ENCODE data around the gene MACF1. TPM values are rescaled to one million over a fixed set of nuclear protein-coding genes. Genes with fewer than 3 reads are reported as not detected.
A peak's percentile ranks its signal among the peaks of the same experiment; 100 is the strongest.

Gene MACF1
- total and polyA plus RNA-seq, 2 of the 13 experiments (the other 11 are each of a cell fraction or from before 2014, with no cell fraction given), result 36.7 to 65.4 TPM

DNA sequence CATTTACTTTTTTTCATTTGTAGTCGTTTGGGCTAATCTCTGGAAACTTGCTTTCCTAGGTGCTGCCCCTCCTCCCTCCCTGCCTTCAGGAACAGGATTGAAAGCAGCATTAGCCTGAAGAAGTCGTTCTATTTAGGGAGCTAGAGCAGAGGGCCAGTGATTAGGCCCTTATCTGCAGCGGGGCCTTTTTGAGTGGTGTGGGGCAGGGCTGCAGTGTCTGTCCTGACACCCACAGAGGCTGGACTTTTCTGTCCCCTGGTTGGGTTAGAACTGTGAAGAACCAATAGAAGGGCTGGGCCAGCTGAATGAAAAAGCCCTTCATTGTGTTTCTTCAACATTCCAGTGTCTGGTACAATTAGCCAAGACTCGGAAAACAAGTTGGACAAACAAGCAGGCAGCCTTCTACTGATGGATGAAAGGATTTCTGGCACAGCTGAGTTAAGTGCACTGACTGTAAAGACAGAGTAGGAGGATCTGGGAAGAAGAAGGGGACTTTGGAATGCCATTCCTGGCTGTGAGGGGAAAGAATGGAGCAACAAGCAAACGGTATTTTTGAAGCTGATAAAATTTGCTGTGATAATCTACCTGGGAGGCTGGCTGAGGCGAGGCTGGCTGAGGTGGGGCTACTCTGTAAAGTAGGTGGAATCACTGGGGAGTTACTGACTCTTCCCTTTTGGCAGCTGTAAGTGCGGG, 9.7 kb downstream of the MACF1 start (continued):
- 0 out of 2 replicates have a peak, but pooled peaks have one; percentile 21 for TF ChIP-seq ZNF441 (CRISPR knock-in tag; IDR thresholded peaks at IDR 0.05; ENCODE audit: borderline replicate concordance)
- peak; percentile 85 for TF ChIP-seq SOX5 (CRISPR knock-in tag; IDR thresholded peaks at IDR 0.05; ENCODE audit: borderline replicate concordance)
- TF ChIP-seq TBX3 (IDR thresholded peaks at IDR 0.05; ENCODE audit: borderline replicate concordance), result peak; percentile 61; the same call in 1 of the 2 replicates
- peak in 1 of 2 experiments; percentile 49; a peak in 1 of 4 replicates for TF ChIP-seq POLR2A (IDR thresholded peaks at IDR 0.05; ENCODE audit: insufficient read depth in 1 of 2, low read depth in 2 of 2, low read length in 2 of 2)
- TF ChIP-seq PAXIP1 (CRISPR knock-in tag; conservative IDR thresholded peaks at IDR 0.05), result peak; percentile 68
- TF ChIP-seq FOXA1 (IDR thresholded peaks at IDR 0.05), result peak; percentile 34; the same call in 1 of the 2 replicates
- TF ChIP-seq FOXA1 (CRISPR knock-in tag; IDR thresholded peaks at IDR 0.05), result peak; percentile 82
- no peak for TF ChIP-seq CREB1 (IDR thresholded peaks at IDR 0.05)
- peak; percentile 57; the same call in 1 of the 2 replicates for TF ChIP-seq CREB1 (CRISPR knock-in tag; IDR thresholded peaks at IDR 0.05)
- peak; percentile 59 for TF ChIP-seq FOXO1 (CRISPR knock-in tag; IDR thresholded peaks at IDR 0.05)
- TF ChIP-seq, protein P1, sequence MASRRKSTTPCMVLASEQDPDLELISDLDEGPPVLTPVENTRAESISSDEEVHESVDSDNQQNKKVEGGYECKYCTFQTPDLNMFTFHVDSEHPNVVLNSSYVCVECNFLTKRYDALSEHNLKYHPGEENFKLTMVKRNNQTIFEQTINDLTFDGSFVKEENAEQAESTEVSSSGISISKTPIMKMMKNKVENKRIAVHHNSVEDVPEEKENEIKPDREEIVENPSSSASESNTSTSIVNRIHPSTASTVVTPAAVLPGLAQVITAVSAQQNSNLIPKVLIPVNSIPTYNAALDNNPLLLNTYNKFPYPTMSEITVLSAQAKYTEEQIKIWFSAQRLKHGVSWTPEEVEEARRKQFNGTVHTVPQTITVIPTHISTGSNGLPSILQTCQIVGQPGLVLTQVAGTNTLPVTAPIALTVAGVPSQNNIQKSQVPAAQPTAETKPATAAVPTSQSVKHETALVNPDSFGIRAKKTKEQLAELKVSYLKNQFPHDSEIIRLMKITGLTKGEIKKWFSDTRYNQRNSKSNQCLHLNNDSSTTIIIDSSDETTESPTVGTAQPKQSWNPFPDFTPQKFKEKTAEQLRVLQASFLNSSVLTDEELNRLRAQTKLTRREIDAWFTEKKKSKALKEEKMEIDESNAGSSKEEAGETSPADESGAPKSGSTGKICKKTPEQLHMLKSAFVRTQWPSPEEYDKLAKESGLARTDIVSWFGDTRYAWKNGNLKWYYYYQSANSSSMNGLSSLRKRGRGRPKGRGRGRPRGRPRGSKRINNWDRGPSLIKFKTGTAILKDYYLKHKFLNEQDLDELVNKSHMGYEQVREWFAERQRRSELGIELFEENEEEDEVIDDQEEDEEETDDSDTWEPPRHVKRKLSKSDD (CRISPR knock-in tag; IDR thresholded peaks at IDR 0.05; ENCODE audit: low read depth), result no peak
- 0 out of 2 replicates have a peak, but pooled peaks have one; percentile 31 for TF ChIP-seq IKZF5 (CRISPR knock-in tag; IDR thresholded peaks at IDR 0.05)
- 0 out of 2 replicates have a peak, but pooled peaks have one; percentile 7 for TF ChIP-seq BHLHE40 (IDR thresholded peaks at IDR 0.05; ENCODE audit: low read length)
- peak; percentile 47; the same call in 1 of the 2 replicates for TF ChIP-seq ZFX (CRISPR knock-in tag; IDR thresholded peaks at IDR 0.05; ENCODE audit: low read depth)
- 0 out of 2 replicates have a peak, but pooled peaks have one; percentile 18 for TF ChIP-seq KDM6A (CRISPR knock-in tag; IDR thresholded peaks at IDR 0.05; ENCODE audit: low read depth)
- TF ChIP-seq, protein P2, sequence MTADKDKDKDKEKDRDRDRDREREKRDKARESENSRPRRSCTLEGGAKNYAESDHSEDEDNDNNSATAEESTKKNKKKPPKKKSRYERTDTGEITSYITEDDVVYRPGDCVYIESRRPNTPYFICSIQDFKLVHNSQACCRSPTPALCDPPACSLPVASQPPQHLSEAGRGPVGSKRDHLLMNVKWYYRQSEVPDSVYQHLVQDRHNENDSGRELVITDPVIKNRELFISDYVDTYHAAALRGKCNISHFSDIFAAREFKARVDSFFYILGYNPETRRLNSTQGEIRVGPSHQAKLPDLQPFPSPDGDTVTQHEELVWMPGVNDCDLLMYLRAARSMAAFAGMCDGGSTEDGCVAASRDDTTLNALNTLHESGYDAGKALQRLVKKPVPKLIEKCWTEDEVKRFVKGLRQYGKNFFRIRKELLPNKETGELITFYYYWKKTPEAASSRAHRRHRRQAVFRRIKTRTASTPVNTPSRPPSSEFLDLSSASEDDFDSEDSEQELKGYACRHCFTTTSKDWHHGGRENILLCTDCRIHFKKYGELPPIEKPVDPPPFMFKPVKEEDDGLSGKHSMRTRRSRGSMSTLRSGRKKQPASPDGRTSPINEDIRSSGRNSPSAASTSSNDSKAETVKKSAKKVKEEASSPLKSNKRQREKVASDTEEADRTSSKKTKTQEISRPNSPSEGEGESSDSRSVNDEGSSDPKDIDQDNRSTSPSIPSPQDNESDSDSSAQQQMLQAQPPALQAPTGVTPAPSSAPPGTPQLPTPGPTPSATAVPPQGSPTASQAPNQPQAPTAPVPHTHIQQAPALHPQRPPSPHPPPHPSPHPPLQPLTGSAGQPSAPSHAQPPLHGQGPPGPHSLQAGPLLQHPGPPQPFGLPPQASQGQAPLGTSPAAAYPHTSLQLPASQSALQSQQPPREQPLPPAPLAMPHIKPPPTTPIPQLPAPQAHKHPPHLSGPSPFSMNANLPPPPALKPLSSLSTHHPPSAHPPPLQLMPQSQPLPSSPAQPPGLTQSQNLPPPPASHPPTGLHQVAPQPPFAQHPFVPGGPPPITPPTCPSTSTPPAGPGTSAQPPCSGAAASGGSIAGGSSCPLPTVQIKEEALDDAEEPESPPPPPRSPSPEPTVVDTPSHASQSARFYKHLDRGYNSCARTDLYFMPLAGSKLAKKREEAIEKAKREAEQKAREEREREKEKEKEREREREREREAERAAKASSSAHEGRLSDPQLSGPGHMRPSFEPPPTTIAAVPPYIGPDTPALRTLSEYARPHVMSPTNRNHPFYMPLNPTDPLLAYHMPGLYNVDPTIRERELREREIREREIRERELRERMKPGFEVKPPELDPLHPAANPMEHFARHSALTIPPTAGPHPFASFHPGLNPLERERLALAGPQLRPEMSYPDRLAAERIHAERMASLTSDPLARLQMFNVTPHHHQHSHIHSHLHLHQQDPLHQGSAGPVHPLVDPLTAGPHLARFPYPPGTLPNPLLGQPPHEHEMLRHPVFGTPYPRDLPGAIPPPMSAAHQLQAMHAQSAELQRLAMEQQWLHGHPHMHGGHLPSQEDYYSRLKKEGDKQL (CRISPR knock-in tag; IDR thresholded peaks at IDR 0.05; ENCODE audit: low read depth), result peak; percentile 16; the same call in 1 of the 2 replicates
- peak; percentile 47 for TF ChIP-seq SAP130 (CRISPR knock-in tag; IDR thresholded peaks at IDR 0.05; ENCODE audit: low read depth)

Data from HepG2 (cell line).